HG03520 (cell line): ENCODE data around the gene ZBTB11.
"Not testable (repeated sequence)": the region's sequence is repeated elsewhere in the genome, so short reads cannot be mapped to it uniquely, and the experiment has no call there.

ENCODE experiments used
- ATAC-seq: cut with Tn5 transposase; IDR thresholded peaks from one replicate; pipeline ENCODE4 v1.9.1; 2021; ENCODE audit warnings: mild to moderate bottlenecking, moderate library complexity; ENCODE audit not compliant: unreplicated experiment

ZBTB11 gene

GRCh38 chr3:101619734-101620133 lies 57.2 kb downstream of the ZBTB11 start:
- no peak for ATAC-seq

GRCh38 chr3:101618726-101619125 lies 58.2 kb downstream of the ZBTB11 start:
- no peak for ATAC-seq

- ATAC-seq: no peak
These were observed 59.5 kb downstream of the ZBTB11 start for GRCh38 chr3:101617478-101617877.

GRCh38 chr3:101615525-101615924 lies 61.4 kb downstream of the ZBTB11 start:
- peak; percentile 49 for ATAC-seq

DNA sequence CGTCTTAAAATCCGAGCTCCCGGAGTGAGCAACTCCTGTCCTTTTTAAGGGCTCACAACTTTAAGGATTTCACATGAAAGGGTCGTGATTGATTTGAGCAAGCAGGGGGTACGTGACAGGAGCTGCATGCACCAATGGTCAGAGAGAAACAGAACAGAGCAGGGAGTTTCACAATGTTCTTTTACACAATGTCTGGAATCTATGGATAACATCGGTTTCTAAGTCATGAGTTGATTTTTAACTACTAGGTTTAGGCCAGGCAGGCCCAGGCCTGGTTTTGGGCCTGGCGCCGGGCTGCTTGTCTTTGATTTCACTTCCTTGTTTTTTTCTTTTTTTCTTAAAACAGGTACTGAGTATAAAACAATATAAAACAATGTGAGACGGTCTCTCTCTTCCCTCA lies 63.9 kb downstream of the ZBTB11 start:
- ATAC-seq: not testable (repeated sequence)

DNA sequence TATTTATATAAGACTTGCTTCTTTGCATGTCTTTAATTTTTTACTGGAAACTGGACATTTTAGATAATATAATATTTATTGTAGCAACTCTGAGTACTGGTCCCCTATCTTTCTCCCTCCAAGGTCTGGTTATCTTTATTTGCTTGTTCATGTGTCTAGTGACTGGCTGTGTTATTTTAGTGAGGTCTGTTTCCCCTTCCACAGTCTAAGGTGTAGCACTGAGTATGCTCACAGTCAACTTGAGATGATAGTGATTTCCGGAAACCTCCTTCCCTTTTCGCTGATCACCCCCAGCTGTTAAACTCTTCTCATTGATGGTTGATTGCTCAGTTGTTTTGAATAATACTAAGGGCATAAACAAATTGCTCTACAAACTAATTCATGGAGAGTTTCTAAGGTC lies 65.9 kb downstream of the ZBTB11 start:
- peak; percentile 71 for ATAC-seq

GRCh38 chr3:101605398-101605797 lies 71.5 kb downstream of the ZBTB11 start:
- ATAC-seq: not testable (repeated sequence)

GRCh38 chr3:101603184-101603583 lies 73.7 kb downstream of the ZBTB11 start:
- no peak for ATAC-seq

DNA sequence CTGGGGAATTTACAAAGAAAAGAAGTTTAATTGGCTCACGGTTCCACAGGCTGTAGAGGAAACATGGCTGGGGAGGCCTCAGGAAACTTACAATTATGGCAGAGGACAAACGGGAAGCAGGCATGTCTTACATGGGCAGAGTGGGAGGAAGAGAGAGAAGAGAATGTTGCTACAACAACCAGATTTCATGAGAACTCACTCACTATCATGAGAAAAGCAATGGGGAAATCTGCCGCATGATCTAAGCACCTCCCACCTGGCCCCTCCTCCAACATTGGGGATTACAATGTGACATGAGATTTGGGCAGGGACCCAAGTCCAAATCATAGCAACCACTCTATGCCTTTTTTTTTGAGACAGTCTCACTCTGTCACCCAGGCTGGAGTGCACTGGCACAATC lies 74.2 kb downstream of the ZBTB11 start:
- no peak for ATAC-seq
